ENCODE results near the gene USP6NL.
"Not testable (repeated sequence)": the region's sequence is repeated elsewhere in the genome, so short reads cannot be mapped to it uniquely, and the experiment has no call there.

The USP6NL gene

DNA sequence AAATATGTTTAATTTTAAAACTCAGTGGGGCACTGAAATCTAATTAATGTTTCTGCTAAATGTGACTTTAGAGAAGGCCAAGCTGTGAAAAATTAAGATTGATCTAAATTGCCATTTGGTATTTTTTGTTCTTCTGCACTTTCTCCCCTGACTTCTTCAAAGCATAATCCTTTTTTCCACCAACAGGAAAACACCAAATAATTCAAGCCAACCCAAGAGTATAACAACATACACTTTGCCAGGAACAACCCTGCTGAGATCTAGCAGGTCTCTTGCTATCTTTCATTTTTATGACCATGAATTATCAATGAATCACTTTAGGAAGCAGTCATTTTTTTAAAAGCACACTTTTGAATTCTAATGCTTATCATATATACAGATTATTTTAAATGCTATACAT lies 100.1 kb downstream of the USP6NL start:
- no peak for DNase-seq

- no peak for DNase-seq
These were observed 100.7 kb downstream of the USP6NL start for GRCh38 chr10:11510736-11511135.

DNA sequence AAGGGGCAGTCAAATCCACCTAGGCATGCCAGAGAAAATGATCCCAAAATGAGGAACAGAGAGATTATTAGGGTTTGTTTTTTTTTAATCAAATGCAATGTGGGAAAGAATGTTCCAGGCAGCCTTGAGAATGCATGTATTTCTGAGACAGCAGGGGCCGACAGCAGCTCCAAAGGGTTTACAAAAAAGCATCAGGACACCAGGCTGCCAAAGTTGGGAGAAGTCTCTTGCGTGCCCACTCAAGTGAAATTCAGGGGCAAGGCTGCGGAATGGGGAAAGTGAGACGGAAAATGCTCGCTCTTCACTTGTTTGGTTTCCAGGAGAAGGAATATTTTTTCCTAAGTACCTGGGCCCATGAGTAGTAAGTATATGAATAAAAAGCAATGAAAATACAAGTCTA lies 101.2 kb downstream of the USP6NL start:
- DNase-seq, result no peak

DNA sequence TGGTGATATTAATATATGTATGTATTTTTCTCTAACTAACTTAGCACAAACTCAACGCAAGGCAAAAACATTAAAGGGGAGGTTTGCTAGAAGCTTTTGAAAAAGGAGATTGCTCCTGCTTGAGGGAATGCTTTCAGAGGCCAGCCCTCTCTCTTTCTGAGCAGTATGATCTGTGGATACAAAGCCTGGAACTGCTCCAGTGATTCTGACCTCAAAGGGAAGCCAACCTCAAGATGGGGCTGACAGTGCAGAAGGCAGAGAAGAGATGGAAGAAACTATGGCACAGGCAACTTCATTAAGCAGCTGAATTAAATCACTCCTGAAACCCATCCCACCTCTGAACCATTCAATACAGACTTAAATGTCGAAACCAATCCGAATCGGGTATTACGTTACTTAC lies 102.4 kb downstream of the USP6NL start:
- no peak for DNase-seq

DNA sequence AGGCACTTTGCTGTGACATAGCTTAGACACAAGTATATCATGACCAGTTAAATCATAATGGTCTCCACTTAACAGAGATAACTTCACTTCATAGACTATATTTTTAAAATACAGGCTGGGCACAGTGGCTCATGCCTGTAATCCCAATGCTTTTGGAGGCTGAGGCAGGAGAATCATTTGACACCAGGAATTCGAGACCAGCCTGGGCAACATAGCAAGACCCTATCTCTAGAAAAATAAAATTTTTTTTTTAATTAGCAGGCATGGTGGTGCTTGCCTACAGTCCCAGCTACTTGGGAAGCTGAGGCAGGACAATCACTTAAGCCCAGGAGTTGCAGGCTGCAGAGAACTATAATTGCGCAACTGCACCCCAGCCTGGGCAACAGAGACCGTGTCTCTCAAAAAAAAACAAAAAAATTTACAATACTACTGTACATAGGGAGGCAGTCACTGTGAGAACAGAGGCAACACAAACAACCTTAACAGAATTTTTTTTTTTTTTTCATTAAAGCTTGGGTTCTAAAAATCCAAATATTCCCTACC lies 105.1 kb downstream of the USP6NL start:
- DNase-seq, result no peak

- DNase-seq, result no peak
These were observed 105.8 kb downstream of the USP6NL start for GRCh38 chr10:11505639-11506038.

- no peak for DNase-seq
These were observed 106.7 kb downstream of the USP6NL start for GRCh38 chr10:11504566-11505285.

GRCh38 chr10:11501600-11501999 lies 109.8 kb downstream of the USP6NL start:
- DNase-seq, result no peak

- no peak for DNase-seq
These were observed 111.9 kb downstream of the USP6NL start for GRCh38 chr10:11499425-11500071.

DNA sequence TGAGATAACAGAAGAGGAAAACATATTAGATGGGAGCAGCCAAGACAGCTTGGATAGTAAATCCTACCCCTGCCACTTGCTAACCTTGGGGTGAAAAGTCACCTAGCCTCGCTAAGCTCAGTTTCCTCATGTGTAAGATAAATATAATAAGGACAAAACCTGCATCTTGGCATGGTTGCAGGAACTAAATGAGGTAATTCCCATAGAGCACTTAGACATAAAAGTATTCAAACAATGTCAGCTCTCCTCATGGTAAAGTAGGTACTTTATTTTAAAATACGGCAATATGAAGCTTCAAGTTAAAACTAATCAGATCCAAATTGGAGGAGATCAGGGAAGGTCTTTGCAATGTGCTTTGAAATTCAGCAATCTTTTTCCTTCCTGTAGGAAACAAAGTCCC lies 113.1 kb downstream of the USP6NL start:
- DNase-seq, result no peak

DNA sequence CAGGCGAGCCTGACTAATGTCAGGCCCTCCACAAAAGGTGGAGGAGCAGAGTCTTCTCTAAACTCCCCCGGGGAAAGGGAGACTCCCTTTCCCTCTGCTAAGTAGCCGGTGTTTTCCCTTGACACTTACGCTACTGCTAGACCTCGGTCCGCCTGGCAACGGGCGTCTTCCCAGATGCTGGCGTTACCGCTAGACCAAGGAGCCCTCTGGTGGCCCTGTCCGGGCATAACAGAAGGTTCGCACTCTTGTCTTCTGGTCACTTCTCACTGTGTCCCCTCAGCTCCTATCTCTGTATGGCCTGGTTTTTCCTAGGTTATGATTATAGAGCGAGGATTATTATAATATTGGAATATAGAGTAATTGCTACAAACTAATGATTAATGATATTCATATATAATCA lies 116.5 kb downstream of the USP6NL start:
- not testable (repeated sequence) for DNase-seq

DNA sequence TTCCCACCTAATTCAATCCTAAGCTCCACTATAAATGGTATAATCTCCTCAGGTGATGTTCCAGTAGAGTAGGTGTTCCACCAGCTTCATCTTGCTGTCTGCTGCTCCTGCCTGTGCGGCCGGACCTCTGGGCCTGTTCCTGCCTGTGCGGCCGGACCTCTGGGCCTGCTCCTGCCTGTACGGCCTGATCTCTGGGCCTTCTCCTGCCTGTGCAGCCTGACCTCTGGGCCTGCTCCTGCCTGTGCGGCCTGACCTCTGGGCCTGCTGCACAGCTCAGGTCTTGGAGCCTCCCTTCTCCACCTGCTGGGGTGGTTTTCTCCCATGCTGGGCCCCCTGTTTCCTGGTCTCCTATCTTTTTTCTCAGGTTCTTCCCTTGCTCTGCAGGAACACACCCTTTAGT lies 117.8 kb downstream of the USP6NL start:
- no peak for DNase-seq

DNA sequence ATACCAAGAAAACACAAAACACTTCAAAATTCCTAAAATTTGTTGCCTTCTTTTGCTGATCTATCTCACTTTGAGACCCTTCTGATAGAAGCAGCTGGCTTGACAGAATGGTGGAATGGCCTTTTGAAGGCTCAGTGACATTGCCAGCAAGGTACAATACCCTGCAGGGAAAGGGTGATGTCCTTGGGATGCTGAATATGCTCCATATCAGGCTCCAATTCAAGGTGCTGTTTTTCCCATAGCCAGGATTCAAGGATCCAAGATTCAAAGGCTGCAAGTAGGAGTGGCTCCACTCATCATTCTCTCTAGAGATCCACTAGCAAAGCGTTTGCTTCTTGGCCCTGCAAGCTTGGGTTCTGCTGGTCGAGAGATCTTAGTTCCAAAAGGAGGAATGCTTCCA lies 120.4 kb downstream of the USP6NL start:
- no peak for DNase-seq

GRCh38 chr10:11489591-11489990 lies 121.9 kb downstream of the USP6NL start:
- DNase-seq, result no peak

- no peak for DNase-seq
These were observed 123.3 kb downstream of the USP6NL start for GRCh38 chr10:11488126-11488525.

DNA sequence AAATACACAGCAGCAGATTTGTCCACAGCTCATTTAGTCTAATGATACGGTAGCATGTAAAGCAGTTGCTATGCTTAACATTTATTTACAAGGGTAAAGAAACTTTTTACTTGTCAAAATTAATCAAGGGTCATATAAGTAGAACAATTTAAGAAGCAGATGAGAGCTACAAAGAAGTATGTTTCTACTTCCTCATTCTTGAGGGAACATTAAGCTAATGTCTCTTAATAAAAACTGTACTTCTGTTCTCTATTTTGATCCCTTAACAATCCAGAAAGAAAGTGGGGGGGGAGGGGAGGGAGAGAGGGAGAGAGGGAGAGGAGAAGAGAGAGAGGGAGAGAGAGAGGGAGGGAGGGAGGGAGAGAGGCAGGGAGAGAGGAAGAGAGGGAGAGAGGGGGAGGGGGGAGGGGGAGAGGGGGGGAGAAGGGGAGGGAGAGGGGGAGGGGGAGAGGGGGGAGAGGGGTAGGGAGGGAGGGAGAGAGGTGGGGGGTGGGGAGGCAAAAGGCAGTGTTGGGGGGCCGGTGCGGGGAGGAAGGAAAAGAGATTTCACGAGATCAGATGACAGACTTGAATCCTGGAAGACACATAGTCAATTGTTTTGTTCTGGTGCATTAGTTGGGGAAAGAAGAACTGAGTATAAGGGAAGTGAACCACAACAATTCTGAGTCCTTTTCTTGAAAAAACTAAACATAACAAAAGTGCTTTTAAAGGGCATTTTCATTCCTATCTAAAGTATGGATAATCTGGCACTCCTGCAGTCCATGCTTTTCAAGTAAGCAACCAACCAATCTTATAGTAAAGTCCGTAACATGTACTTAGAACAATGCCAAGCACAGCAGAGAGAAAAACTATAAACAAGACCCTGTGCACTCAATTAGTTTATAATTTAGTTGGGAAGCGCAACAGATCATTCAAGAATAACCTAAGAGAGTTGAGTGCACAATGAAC lies 128.0 kb downstream of the USP6NL start:
- DNase-seq, result no peak

DNA sequence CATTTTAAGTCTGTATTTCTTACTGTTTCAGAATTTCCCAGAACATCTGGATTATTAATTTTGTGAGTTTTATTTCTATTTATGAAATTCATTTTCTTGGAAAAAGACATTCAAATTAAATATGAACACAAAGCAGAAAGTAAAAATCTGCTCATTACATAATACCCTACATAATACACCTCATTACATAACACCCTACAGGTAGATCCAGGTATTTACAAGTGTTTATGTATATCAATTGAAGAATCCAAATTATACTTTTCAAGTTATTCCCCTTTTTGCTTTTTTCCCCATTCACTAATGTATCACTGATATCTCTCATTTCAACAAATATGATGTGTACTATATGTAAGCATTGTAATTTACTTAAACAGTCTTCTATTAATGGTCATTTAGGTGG lies 129.1 kb downstream of the USP6NL start:
- no peak for DNase-seq

DNA sequence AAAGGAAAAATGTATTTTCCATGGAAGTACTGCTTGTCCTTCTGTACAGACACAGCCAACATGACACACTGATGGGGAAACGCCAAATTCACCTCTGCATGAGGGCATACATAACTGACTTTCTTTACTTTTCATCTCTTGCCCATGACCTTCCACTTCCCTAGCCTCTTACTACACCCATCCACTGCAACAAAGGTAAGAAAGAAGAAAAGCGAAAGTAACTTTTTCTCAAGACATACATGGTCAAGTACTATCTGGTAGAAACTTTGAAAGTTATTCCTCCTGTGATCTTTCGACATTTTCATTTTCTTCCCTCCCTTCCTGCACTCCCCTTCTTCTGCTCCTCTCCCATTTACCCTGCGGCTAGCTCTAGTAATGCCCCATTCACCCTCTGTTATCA lies 130.8 kb downstream of the USP6NL start:
- no peak for DNase-seq

GRCh38 chr10:11479300-11479699 lies 132.2 kb downstream of the USP6NL start:
- DNase-seq, result no peak

- DNase-seq, result no peak
These were observed 132.6 kb downstream of the USP6NL start for GRCh38 chr10:11478807-11479206.

DNA sequence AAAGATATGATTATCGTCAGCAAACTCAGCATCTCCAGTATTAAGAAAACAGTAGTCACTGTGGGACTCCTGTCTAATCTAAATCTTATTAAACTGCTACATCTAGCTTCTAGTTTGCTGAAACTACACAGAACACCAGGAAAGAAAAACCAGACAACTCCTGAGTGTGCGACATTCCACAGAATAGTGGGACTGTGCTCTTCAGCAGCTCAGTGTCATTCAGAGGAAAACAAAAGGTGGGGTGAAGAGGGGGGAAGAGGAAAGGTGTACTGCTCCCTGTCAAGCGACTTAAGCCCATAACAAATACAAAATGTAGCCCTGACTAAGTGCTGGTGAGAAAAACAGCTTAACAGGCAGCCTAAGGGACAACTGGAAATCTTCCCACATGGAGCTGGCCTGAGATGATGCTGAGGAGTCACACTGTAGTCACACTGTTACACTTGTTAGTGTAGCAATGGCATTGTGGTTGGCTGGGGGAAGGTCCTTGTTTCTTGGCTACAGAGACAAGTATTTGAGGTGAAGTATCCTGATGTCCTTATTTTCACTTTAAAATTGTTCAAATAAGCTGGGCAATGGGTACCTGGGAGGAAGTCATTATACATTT lies 135.5 kb downstream of the USP6NL start:
- DNase-seq, result no peak

- no peak for DNase-seq
These were observed 138.2 kb downstream of the USP6NL start for GRCh38 chr10:11473128-11473760.

All from NCI-H748 treated with DMSO at 0.1 percent for 48 hours (cell line).